ENCODE measurements around the gene EIF3J. TPM values are rescaled to one million over a fixed set of nuclear protein-coding genes. Genes with fewer than 3 reads are reported as not detected.

The EIF3J gene
- total and polyA plus RNA-seq, 10 of the 15 experiments (the other 5 are each of a cell fraction or from before 2014, with no cell fraction given) = 34.7 to 126 (median 64.1) TPM

GRCh38 chr15:44495562-44495961 is 41.4 kb upstream of the EIF3J start:
- RAD21 ChIA-PET (ENCODE audit: unreplicated experiment) = no interaction called here
- intact Hi-C loops (cut with micrococcal nuclease; ENCODE audit: unreplicated experiment) (no loop called here), in situ Hi-C loops (cut with MboI) (no loop called here)
- TF ChIP-seq CHD4 (IDR thresholded peaks at IDR 0.05) (no peak), BRCA1 (IDR thresholded peaks at IDR 0.05; ENCODE audit: low read depth, low read length) (no peak), BCL11A (IDR thresholded peaks at IDR 0.05; ENCODE audit: low read depth, low read length) (no peak), NR2C1 (IDR thresholded peaks at IDR 0.05) (no peak), MYC (IDR thresholded peaks at IDR 0.05; ENCODE audit: insufficient read depth, insufficient read length, insufficient replicate concordance, low read length, severe bottlenecking) (no peak), RELA (IDR thresholded peaks at IDR 0.05; ENCODE audit: borderline replicate concordance, partially characterized antibody) (no peak), USF2 (IDR thresholded peaks at IDR 0.05; ENCODE audit: borderline replicate concordance, low read depth, low read length) (no peak), BMI1 (IDR thresholded peaks at IDR 0.05; ENCODE audit: borderline replicate concordance) (no peak), SPI1 (IDR thresholded peaks at IDR 0.05; ENCODE audit: borderline replicate concordance, insufficient read depth, low read depth, low read length) (no peak), TCF12 (IDR thresholded peaks at IDR 0.05; ENCODE audit: low read depth, low read length) (no peak), MEF2A (IDR thresholded peaks at IDR 0.05; ENCODE audit: insufficient read depth, low read depth, low read length) (no peak), PBX3 (IDR thresholded peaks at IDR 0.05; ENCODE audit: insufficient replicate concordance, low read depth, low read length) (no peak), CHD1 (IDR thresholded peaks at IDR 0.05; ENCODE audit: low read depth, low read length) (no peak), CHD2 (IDR thresholded peaks at IDR 0.05; ENCODE audit: borderline replicate concordance, low read depth, low read length) (no peak), PAX5 (IDR thresholded peaks at IDR 0.05; ENCODE audit: borderline replicate concordance, low read depth, low read length) (no peak), CBX5 (IDR thresholded peaks at IDR 0.05; ENCODE audit: low read depth) (no peak), ZNF622 (IDR thresholded peaks at IDR 0.05) (no peak), NBN (IDR thresholded peaks at IDR 0.05) (no peak), ESRRA (IDR thresholded peaks at IDR 0.05; ENCODE audit: low read length) (no peak)
- H3K4me1 ChIP-seq (ENCODE audit: control insufficient read depth, insufficient read depth, low read length) = no peaks in the 10 kb centered on the region
- no peaks in the 10 kb centered on the region for H3K79me2 ChIP-seq (ENCODE audit: control insufficient read depth, insufficient read depth, low read length)
- BruUV-seq (replicated peaks) = no TSS peak
- H3K4me3 ChIP-seq = no peak overlapping the region
- DNase-seq (ENCODE audit: low read depth, low spot score) (no peak), FAIRE-seq (no peak), ATAC-seq (no peak)
- no peak overlapping the region for H3K9ac ChIP-seq (ENCODE audit: control insufficient read depth, insufficient read depth, low read length)
- H4K20me1 ChIP-seq (ENCODE audit: control insufficient read depth, insufficient read depth) = no peaks in the 10 kb centered on the region
- no peak overlapping the region for H2AFZ ChIP-seq (ENCODE audit: control insufficient read depth, low read depth, low read length)
- CTCF ChIA-PET = interaction anchor here (0.6 kb wide), 1 partner anchor 242 kb away, joined by 3 read pairs; no protein-coding TSS in a partner anchor
- no peak overlapping the region for H3K4me2 ChIP-seq (ENCODE audit: control insufficient read depth, insufficient read depth)
- POLR2A ChIA-PET = no interaction called here
- H3K9me3 ChIP-seq (replicated peaks; ENCODE audit: control insufficient read depth, insufficient read depth, low read length) = no peaks in the 10 kb centered on the region
- SMC1A ChIA-PET (ENCODE audit: uncharacterized antibody, unreplicated experiment) = no interaction called here
- H3K27me3 ChIP-seq (replicated peaks in 1 of 2; ENCODE audit: control insufficient read depth in 2 of 2, insufficient read depth in 2 of 2, low read length in 1 of 2) = no peaks in the 10 kb centered on the region
- peaks cover 2 to 14% of the 10 kb centered on the region in 2 experiments for H3K36me3 ChIP-seq (ENCODE audit: control insufficient read depth in 2 of 2, insufficient read depth in 2 of 2, low read length in 1 of 2)
- WGBS (ENCODE audit: insufficient coverage, insufficient replicate concordance, low lambda C conversion rate, missing lambda C conversion rate) = 94% methylated on average over 8 of the region's 8 CpGs
- no peak overlapping the region for H3K27ac ChIP-seq (ENCODE audit: control insufficient read depth, insufficient read depth)

All from GM12878 (cell line).